Hematopoietic multipotent progenitor cell treated with erythropoietin and hydrocortisone succinate and interleukin-3 and kit ligand, for 17 days (in vitro differentiated cells): ENCODE data around the gene ATG4B.
"Not testable (repeated sequence)": the region's sequence is repeated elsewhere in the genome, so short reads cannot be mapped to it uniquely, and the experiment has no call there.

Experiments
- DNase-seq: peaks from one replicate; pipeline ENCODE4 v3.0.0-alpha.2; 2015; ENCODE audit warnings: low spot score

The ATG4B gene

GRCh38 chr2:241640165-241640795 is 2.8 kb downstream of the ATG4B start:
- DNase-seq, result no peak

- no peak for DNase-seq
Observed at GRCh38 chr2:241641631-241642030, 4.1 kb downstream of the ATG4B start.

GRCh38 chr2:241645056-241645914 is 7.8 kb downstream of the ATG4B start:
- no peak for DNase-seq

GRCh38 chr2:241645915-241646645 is 8.6 kb downstream of the ATG4B start:
- no peak for DNase-seq

GRCh38 chr2:241648453-241648852 is 11.0 kb downstream of the ATG4B start:
- DNase-seq, result no peak

GRCh38 chr2:241649404-241649803 is 11.9 kb downstream of the ATG4B start:
- DNase-seq, result no peak

GRCh38 chr2:241649927-241650326 is 12.4 kb downstream of the ATG4B start:
- DNase-seq, result no peak

- DNase-seq, result no peak
Observed at GRCh38 chr2:241652142-241652541, 14.6 kb downstream of the ATG4B start.

- no peak for DNase-seq
Observed at GRCh38 chr2:241652722-241653121, 15.2 kb downstream of the ATG4B start.

- no peak for DNase-seq
Observed at GRCh38 chr2:241653210-241653750, 15.8 kb downstream of the ATG4B start.

GRCh38 chr2:241654551-241654950 is 17.1 kb downstream of the ATG4B start:
- DNase-seq, result no peak

- no peak for DNase-seq
Observed at GRCh38 chr2:241655516-241656189, 18.2 kb downstream of the ATG4B start.

- no peak for DNase-seq
Observed at GRCh38 chr2:241656190-241656741, 18.8 kb downstream of the ATG4B start.

- DNase-seq, result no peak
Observed at GRCh38 chr2:241657786-241658254, 20.3 kb downstream of the ATG4B start.

- no peak for DNase-seq
Observed at GRCh38 chr2:241658296-241658695, 20.8 kb downstream of the ATG4B start.

- peak; percentile 43 for DNase-seq
Observed at GRCh38 chr2:241659150-241659739, 21.8 kb downstream of the ATG4B start.

- DNase-seq, result no peak
Observed at GRCh38 chr2:241660593-241661213, 23.2 kb downstream of the ATG4B start.

GRCh38 chr2:241662731-241663130 is 25.2 kb downstream of the ATG4B start:
- not testable (repeated sequence) for DNase-seq

GRCh38 chr2:241665731-241666440 is 28.4 kb downstream of the ATG4B start:
- DNase-seq, result no peak
